Adrenal gland (tissue), 12 donors: Measurements from ENCODE around the gene MYLK. TPM values are rescaled to one million over a fixed set of nuclear protein-coding genes. Genes with fewer than 3 reads are reported as not detected.

Source experiments
- DNase-seq, 7 donors: peaks; one replicate each; pipeline ENCODE4 v3.0.0-alpha.2; 2019 to 2020
- H3K27ac ChIP-seq, 5 donors: fragments of 200-600 bp; sonication (generic) in 4 of 5; 1 replicate in 3 of 5; 2 replicates in 2 of 5; pipeline versions ENCODE4 v1.5.1 to v1.8.0; 2016 to 2020; ENCODE audit warnings: mild to moderate bottlenecking in 1 of 5
- H3K27me3 ChIP-seq: fragments of 200-600 bp; 2 replicates; pipeline ENCODE4 v1.8.0; 2021
- H3K36me3 ChIP-seq, 2 donors: fragments of 200-600 bp; replicated peaks in 1 of 2; 1 replicate in 1 of 2; 2 replicates in 1 of 2; pipeline versions ENCODE4 v1.5.1 to v1.8.0; 2018 to 2022
- H3K4me1 ChIP-seq, 2 donors: fragments of 200-600 bp; replicated peaks in 1 of 2; 1 replicate in 1 of 2; 2 replicates in 1 of 2; pipeline versions ENCODE4 v1.5.1 to v1.8.0; 2018 to 2021
- H3K4me3 ChIP-seq, 4 donors: fragments of 200-600 bp; sonication (generic) in 3 of 4; one replicate each; pipeline ENCODE4 v1.5.1; 2016 to 2018
- H3K9me3 ChIP-seq, 3 donors: fragments of 200-600 bp; sonication (generic) in 1 of 3; replicated peaks in 1 of 3; 1 replicate in 2 of 3; 2 replicates in 1 of 3; pipeline versions ENCODE4 v1.5.1 to v1.8.0; 2016 to 2021
- CTCF ChIP-seq, 6 experiments: fragments of 450-650 bp in 4 of 6; fragments of 200-600 bp in 2 of 6; sonication (generic) in 1 of 6; IDR thresholded peaks; 1 replicate in 5 of 6; 2 replicates in 1 of 6; pipeline versions ENCODE4 v1.5.1 to v1.8.0; 2016 to 2021; ENCODE audit warnings: antibody characterized with exemption in 6 of 6, mild to moderate bottlenecking in 2 of 6, moderate library complexity in 1 of 6
- POLR2A ChIP-seq, 2 donors: fragments of 450-650 bp; IDR thresholded peaks; one replicate each; pipeline ENCODE4 v1.6.1; 2017; ENCODE audit warnings: antibody characterized with exemption in 2 of 2, mild to moderate bottlenecking in 2 of 2, moderate library complexity in 1 of 2
- WGBS, 4 donors: extraction: QIAGEN DNeasy Blood & Tissue Kit in 2 of 4; methylation state at CpG; one replicate each; pipeline versions ENCODE4 v1.1.5 to v1.1.7; 2013 to 2017; 5-methylcytosine and 5-hydroxymethylcytosine counted together
- intact Hi-C, 2 donors: fragments of 100-400 bp; cut with DNase I; formaldehyde crosslinking; loops; one replicate each; pipeline versions ENCODE4 v1.14.1 to v1.15.0; 2022 to 2023
- polyA plus RNA-seq, 3 donors: library from polyadenylated mRNA; stranded (reverse); fragments of 200-250 nt in 2 of 3; fragments of 350-450 nt in 1 of 3; fragmentation: Illumina TruSeq in 1 of 3; extraction: RNeasy Lipid Tissue Mini Kit (QIAGEN cat#74804) in 1 of 3; gene quantifications; one replicate each; pipeline ENCODE4 v1.2.3, GENCODE V29; 2013 to 2014
- total RNA-seq, 9 donors: library from RNA; depleted of rRNA in 4 of 9; stranded (reverse); fragments of >200 nt in 4 of 9; fragments of 120-200 nt in 1 of 9; fragmentation: NEBNext Ultra II Directional in 1 of 9; extraction: Animal tissue kit (Norgen Biotek cat#: 25700) in 1 of 9; gene quantifications; one replicate each; pipeline versions ENCODE4 v1.1.0 to v1.2.4, GENCODE V29; 2013 to 2023
- donor health status: healthy with polysubstance abuse.
- donor health status: Bipolar disorder and iron deficiency.
- donor health status: DM: yes; HTN: yes; CAD: no.
- donor health status: DM: no; HTN: no; CAD: no.
- donor health status: DM: no; HTN: no; CAD: no.
- donor health status: DM: yes; HTN: yes; CAD: no.

Gene MYLK
- total and polyA plus RNA-seq, 12 donors, result 13.3 to 124 (median 53.8) TPM

- no peak for TF ChIP-seq CTCF (IDR thresholded peaks at IDR 0.05)
- H3K9me3 ChIP-seq, result no peaks in the 10 kb centered on the region
- no peak overlapping the region for H3K4me3 ChIP-seq
- peaks cover 5% of the 10 kb centered on the region for H3K27me3 ChIP-seq
- no peaks in the 10 kb centered on the region for H3K36me3 ChIP-seq
- DNase-seq, result no peak
- H3K27ac ChIP-seq, result no peak overlapping the region
- H3K4me1 ChIP-seq, result no peaks in the 10 kb centered on the region
- intact Hi-C loops, result no loop called here
- 67 to 79% (median 69%) methylated on average over 2 of the region's 2 CpGs for WGBS, 4 donors
Measured at GRCh38 chr3:123834631-123835030, 49.5 kb downstream of the MYLK start.

- intact Hi-C loops, result no loop called here
- TF ChIP-seq POLR2A (IDR thresholded peaks at IDR 0.05) (no peak), CTCF (IDR thresholded peaks at IDR 0.05) (no peak)
- WGBS, 4 donors, result 48 to 75% (median 63%) methylated on average over 1 of the region's 1 CpG
Measured at GRCh38 chr3:123833398-123833785, 50.7 kb downstream of the MYLK start.

GRCh38 chr3:123832692-123833397, 51.3 kb downstream of the MYLK start:
- Histone ChIP-seq H3K36me3 (no peaks in the 10 kb centered on the region), H3K4me1 (no peaks in the 10 kb centered on the region), H3K27ac (no peak overlapping the region), H3K9me3 (peaks cover 0 to 7% (median 4%) of the 10 kb centered on the region in 3 donors), H3K4me3 (no peak overlapping the region), H3K27me3 (peaks cover 5% of the 10 kb centered on the region)
- no peak for DNase-seq
- TF ChIP-seq CTCF (IDR thresholded peaks at IDR 0.05) (no peak), POLR2A (IDR thresholded peaks at IDR 0.05) (no peak)
- intact Hi-C loops, result no loop called here
- 41 to 55% (median 50%) methylated on average over 3 of the region's 3 CpGs for WGBS, 4 donors

More at GRCh38 chr3:123833398-123833785, 50.7 kb downstream of the MYLK start:
- Histone ChIP-seq H3K4me1 (no peaks in the 10 kb centered on the region), H3K27me3 (peaks cover 5% of the 10 kb centered on the region), H3K27ac (no peak overlapping the region), H3K4me3 (no peak overlapping the region), H3K9me3 (peaks cover 0 to 3% (median under 1%) of the 10 kb centered on the region in 3 donors), H3K36me3 (no peaks in the 10 kb centered on the region)
- no peak for DNase-seq

- Histone ChIP-seq H3K4me3 (no peak overlapping the region), H3K9me3 (peaks cover 0 to 20% (median 12%) of the 10 kb centered on the region in 3 donors), H3K27me3 (peaks cover 5% of the 10 kb centered on the region), H3K27ac (no peak overlapping the region), H3K36me3 (no peaks in the 10 kb centered on the region), H3K4me1 (no peaks in the 10 kb centered on the region)
- intact Hi-C loops, result no loop called here
- WGBS, 4 donors, result 66 to 81% (median 71%) methylated on average over 7 of the region's 7 CpGs
- DNase-seq, result no peak
- TF ChIP-seq CTCF (IDR thresholded peaks at IDR 0.05), result no peak
- TF ChIP-seq POLR2A (IDR thresholded peaks at IDR 0.05), result no peak
Measured at GRCh38 chr3:123831420-123831819, 52.7 kb downstream of the MYLK start.
